Daoy (cell line): ENCODE results near the gene KIF3A. TPM values are rescaled to one million over a fixed set of nuclear protein-coding genes. Genes with fewer than 3 reads are reported as not detected.
"Not testable (repeated sequence)": the region's sequence is repeated elsewhere in the genome, so short reads cannot be mapped to it uniquely, and the experiment has no call there.

ENCODE experiments used
- DNase-seq: peaks from one replicate; pipeline ENCODE4 v3.0.0-alpha.2; 2015; ENCODE audit warnings: low read depth
- total RNA-seq: library from RNA; depleted of rRNA; stranded (reverse); fragments of >200 nt; shearing (Covaris generic); gene quantifications from 2 replicates; pipeline ENCODE4 v1.2.3, GENCODE V29; 2014

KIF3A gene
- total RNA-seq, 1 experiment from 2014 or later, result 10.1 TPM

DNA sequence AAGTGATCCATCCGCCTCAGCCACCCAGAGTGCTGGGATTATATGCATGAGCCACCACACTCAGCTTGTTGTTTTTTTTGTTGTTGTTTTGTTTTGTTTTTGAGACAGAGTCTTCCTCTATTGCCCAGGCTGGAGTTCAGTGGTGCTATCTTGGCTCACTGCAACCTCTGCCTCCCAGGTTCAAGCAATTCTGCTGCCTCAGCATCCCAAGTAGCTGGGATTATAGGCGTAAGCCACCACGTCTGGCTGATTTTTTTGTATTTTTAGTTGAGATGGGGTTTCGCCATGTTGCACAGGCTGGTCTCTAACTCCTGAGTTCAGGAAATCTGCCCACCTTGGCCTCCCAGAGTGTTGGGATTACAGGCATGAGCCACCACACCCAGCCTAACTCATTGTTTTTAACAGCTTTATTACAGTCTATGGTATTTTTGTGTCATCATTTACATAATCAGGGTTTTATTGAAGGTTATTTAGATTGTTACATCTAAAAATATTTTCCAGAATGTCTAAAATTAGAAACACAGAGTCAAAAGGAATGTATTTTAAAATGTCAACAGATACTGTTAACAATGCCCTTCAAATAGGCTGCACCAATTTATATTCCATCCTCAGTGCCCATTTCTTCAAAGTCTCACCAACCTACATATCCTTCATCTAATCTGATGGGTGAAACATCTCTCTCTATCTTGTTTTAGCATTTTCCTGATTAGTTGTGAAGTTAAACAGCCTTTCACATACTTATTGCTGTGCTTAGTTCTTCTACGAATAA, 18.6 kb downstream of the KIF3A start:
- DNase-seq, result no peak

- DNase-seq, result no peak
Measured at GRCh38 chr5:132714456-132715307, 22.7 kb downstream of the KIF3A start.

DNA sequence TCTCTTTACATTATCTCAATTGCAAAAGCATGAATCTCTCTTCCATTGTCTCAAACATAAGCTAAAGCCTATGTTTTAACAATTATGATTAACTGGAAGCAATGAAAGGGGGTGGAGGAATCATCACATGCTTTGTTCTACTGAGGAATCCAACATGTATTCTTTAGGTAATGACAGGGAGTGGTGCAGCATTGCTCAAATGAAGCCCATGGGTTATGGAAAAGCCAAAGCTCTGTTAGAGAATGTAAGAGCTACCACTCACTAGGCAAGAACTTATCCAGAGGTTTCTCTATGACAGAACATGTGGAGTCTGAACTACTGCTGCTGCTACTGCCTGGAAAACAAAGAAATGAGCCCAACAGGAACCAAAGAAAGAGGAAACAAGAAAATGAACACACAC, 28.7 kb downstream of the KIF3A start:
- DNase-seq, result no peak

- DNase-seq, result no peak
Measured at GRCh38 chr5:132704875-132705274, 32.5 kb downstream of the KIF3A start.

GRCh38 chr5:132695956-132696355, 41.4 kb downstream of the KIF3A start:
- DNase-seq, result no peak

DNA sequence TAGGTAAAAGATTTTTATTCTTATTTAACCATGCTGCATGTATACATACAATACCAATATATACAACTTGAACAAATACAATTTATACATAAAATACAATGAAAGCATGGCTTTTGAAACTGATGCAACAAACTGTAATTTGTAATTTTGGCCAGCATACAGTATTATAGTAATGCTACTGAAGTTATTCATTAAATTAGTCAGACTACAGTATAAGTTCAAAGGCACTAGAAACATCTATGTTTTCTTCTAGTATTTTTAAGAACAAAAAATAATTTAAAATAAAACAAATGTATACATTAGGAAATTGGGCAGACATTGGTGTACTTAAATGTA, 44.7 kb downstream of the KIF3A start:
- no peak for DNase-seq

- DNase-seq, result not testable (repeated sequence)
Measured at GRCh38 chr5:132691755-132692631, 45.4 kb downstream of the KIF3A start.

GRCh38 chr5:132690156-132690555, 47.2 kb downstream of the KIF3A start:
- DNase-seq, result no peak

DNA sequence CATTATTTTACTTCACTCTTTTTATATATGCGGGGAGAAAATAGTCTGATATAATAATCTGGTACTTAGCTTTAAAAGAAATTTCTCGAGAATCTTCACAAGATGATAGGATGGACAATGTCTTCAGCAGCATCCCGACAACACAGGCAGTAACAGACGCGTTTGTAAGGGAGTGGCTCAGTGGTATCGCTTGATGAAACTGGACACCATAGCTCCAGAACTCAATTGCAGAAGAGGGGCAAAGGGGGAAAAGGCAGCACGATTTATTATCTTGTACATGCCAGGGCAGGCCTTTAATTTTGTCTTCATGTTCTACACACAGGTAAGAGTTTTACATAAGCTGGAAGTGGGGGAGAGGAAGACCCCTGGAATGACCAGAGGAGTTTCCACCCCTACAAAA, 47.8 kb downstream of the KIF3A start:
- no peak for DNase-seq

GRCh38 chr5:132688536-132689339, 48.6 kb downstream of the KIF3A start:
- no peak for DNase-seq

DNA sequence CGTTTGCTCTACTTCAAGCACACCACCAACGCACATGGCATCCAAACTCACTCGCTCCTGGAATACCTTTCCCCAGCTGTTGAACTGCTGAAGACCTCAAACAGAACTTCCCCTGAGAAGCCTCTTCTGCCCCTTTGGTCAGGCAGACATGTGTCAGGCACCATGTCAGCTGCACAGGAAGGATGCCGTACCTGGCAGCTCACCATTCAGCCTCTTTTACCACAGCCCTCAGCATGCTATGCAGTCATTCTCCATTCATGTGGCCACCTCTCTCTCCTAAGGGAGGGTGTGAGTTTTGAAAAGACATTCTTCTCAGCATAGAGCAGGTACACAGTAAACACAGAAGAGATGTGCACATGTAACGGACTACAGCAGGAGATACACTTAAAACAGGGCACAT, 49.4 kb downstream of the KIF3A start:
- DNase-seq, result no peak

DNA sequence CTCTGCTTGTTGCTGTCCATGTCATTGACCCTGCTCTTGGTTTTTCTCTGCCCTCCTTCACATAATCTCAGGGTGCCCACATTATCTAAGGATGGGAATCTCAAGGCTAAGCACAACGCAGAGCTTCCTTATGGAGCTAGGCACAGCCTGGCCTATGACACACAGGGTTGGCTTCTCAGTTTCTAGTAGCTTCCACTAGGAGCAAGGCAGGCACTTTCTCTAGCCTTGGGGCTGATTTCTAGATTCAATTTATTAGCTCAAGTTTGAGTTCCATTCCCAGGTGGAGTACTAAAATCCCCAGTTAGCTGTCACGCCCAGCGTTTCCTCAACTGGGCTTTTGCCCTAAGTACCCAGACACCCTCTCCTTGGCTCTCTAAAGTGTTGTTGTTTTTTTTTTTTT, 51.2 kb downstream of the KIF3A start:
- DNase-seq, result no peak

DNA sequence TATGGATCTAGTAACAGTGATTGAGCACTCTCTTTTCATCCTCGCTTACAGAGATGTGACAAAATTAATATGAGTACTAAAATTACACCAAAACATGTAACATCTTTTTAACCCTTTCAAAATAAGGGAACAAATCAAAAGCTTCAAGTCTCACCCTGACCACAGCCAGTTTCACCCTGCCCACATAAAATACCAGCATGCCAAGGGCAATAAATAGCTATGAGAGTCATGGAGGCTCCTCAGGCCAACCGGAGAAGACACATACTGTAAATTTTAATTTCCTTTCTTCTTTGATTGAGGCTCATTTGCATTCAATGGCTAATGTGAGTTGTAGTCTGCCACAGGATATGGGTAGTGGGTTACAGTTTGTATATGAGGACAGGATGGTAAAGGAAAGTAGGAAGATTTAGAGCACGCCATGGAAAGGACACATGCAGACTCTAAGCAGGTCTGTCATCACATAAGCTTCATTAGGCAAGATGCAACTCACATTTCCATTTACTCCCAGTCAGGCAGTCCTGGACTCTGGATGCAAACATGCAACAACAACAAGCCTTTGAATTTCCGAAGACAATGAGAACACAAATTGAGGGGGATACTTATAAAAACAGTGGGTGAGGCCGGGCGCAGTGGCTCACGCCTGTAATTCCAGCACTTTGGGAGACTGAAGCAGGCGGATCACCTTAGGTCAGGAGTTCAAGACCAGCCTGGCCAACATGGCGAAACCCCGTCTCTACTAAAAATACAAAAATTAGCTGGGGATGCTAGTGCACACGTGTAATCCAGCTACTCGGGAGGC, 52.2 kb downstream of the KIF3A start:
- no peak for DNase-seq

- no peak for DNase-seq
Measured at GRCh38 chr5:132684491-132684890, 52.9 kb downstream of the KIF3A start.

DNA sequence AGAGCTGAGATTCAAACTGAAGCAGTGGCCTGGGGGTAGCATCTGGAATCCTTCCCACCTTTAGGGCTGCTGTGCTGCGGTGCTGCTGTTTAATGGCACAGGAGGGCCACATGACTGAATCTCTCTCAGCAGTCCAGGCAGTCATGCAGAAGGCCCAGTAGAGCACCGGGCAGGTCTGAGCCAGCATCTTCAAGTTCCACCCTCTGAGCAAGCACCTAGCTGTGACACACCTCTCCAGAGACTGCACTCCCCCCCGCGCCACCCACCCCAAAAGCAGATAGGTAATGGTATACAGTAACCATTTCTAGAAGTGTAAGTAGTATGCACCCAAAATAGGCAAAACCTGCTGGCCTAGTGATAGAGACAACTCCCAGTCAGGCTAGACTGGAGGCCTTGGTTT, 55.4 kb downstream of the KIF3A start:
- no peak for DNase-seq

GRCh38 chr5:132681476-132681831, 55.9 kb downstream of the KIF3A start:
- no peak for DNase-seq

GRCh38 chr5:132680780-132681475, 56.4 kb downstream of the KIF3A start:
- no peak for DNase-seq

DNA sequence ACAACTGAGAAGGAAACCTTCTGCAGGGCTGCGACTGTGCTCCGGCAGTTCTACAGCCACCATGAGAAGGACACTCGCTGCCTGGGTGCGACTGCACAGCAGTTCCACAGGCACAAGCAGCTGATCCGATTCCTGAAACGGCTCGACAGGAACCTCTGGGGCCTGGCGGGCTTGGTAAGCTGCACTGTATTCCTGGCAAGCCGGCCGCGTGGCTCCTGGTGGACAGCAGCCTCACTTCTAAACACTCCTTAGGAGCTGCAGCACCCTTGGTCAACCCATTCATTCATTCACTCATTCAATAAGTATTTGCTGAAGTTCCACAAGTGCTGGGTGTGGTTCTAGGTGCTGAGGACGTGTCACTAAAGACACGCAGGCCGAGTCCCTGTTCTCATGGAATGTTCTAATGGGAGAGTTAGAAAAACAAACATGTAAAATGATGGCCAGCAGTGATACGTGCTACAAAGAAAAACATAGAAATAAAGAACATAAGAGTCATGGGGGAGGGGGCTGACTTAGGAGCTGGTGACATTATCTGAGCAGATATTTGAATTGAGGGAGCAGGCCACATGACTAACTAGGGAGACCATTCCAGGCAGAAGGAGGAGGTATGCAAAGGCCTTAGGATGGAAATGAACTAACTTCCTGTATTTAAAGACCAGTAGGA, 57.5 kb downstream of the KIF3A start:
- DNase-seq, result no peak

GRCh38 chr5:132679166-132679565, 58.2 kb downstream of the KIF3A start:
- no peak for DNase-seq
